Measurements from ENCODE around the gene ADGRG3.
A peak's percentile ranks its signal among the peaks of the same experiment; 100 is the strongest.
"Not testable (repeated sequence)": the region's sequence is repeated elsewhere in the genome, so short reads cannot be mapped to it uniquely, and the experiment has no call there.

Gene ADGRG3

GRCh38 chr16:57667048-57667525 is 1.0 kb upstream of the ADGRG3 start:
- no peak overlapping the region for H3K27ac Mint-ChIP-seq
- no peaks in the 10 kb centered on the region for H3K4me1 Mint-ChIP-seq
- H3K4me3 Mint-ChIP-seq: no peak overlapping the region
- peaks cover 8% of the 10 kb centered on the region for H3K27me3 Mint-ChIP-seq (ENCODE audit: low read depth)
- no peaks in the 10 kb centered on the region for H3K9me3 Mint-ChIP-seq
- no peak for TF ChIP-seq CTCF (IDR thresholded peaks at IDR 0.05; ENCODE audit: unreplicated experiment in 3 of 3)
- no peaks in the 10 kb centered on the region for H3K36me3 Mint-ChIP-seq (ENCODE audit: low read depth)

- Mint-ChIP-seq H3K9me3 (no peaks in the 10 kb centered on the region), H3K27me3 (ENCODE audit: low read depth) (peaks cover 3% of the 10 kb centered on the region), H3K4me3 (no peak overlapping the region), H3K27ac (no peak overlapping the region), H3K4me1 (no peaks in the 10 kb centered on the region), H3K36me3 (ENCODE audit: low read depth) (no peaks in the 10 kb centered on the region)
- TF ChIP-seq CTCF (IDR thresholded peaks at IDR 0.05; ENCODE audit: unreplicated experiment in 3 of 3): no peak
Observed at GRCh38 chr16:57667526-57668262, 412 bp upstream of the ADGRG3 start.

- no peak overlapping the region for H3K27ac Mint-ChIP-seq
- H3K36me3 Mint-ChIP-seq (ENCODE audit: low read depth): no peaks in the 10 kb centered on the region
- H3K4me1 Mint-ChIP-seq: no peaks in the 10 kb centered on the region
- no peaks in the 10 kb centered on the region for H3K9me3 Mint-ChIP-seq
- peaks cover 9% of the 10 kb centered on the region for H3K27me3 Mint-ChIP-seq (ENCODE audit: low read depth)
- H3K4me3 Mint-ChIP-seq: no peak overlapping the region
- TF ChIP-seq CTCF (IDR thresholded peaks at IDR 0.05; ENCODE audit: unreplicated experiment in 3 of 3): no peak
Observed at GRCh38 chr16:57668630-57669475, 747 bp downstream of the ADGRG3 start.

GRCh38 chr16:57669476-57670162 is 1.5 kb downstream of the ADGRG3 start:
- H3K36me3 Mint-ChIP-seq (ENCODE audit: low read depth): no peaks in the 10 kb centered on the region
- H3K27me3 Mint-ChIP-seq (ENCODE audit: low read depth): peaks cover 11% of the 10 kb centered on the region
- H3K27ac Mint-ChIP-seq: peak overlapping the region in 1 of 3 experiments; percentile 26
- no peaks in the 10 kb centered on the region for H3K4me1 Mint-ChIP-seq
- no peak for TF ChIP-seq CTCF (IDR thresholded peaks at IDR 0.05; ENCODE audit: unreplicated experiment in 3 of 3)
- no peak overlapping the region for H3K4me3 Mint-ChIP-seq
- no peaks in the 10 kb centered on the region for H3K9me3 Mint-ChIP-seq

- no peak overlapping the region for H3K27ac Mint-ChIP-seq
Observed at GRCh38 chr16:57670196-57670595, 2.1 kb downstream of the ADGRG3 start.

GRCh38 chr16:57671451-57671850 is 3.3 kb downstream of the ADGRG3 start:
- peaks cover 11% of the 10 kb centered on the region for H3K27me3 Mint-ChIP-seq (ENCODE audit: low read depth)
- not testable (repeated sequence) for H3K27ac Mint-ChIP-seq; H3K36me3 Mint-ChIP-seq (ENCODE audit: low read depth); H3K9me3 Mint-ChIP-seq; H3K4me3 Mint-ChIP-seq; H3K4me1 Mint-ChIP-seq

More at GRCh38 chr16:57670196-57670595, 2.1 kb downstream of the ADGRG3 start:
- H3K36me3 Mint-ChIP-seq (ENCODE audit: low read depth): no peaks in the 10 kb centered on the region
- TF ChIP-seq CTCF (IDR thresholded peaks at IDR 0.05; ENCODE audit: unreplicated experiment in 3 of 3): no peak
- H3K4me3 Mint-ChIP-seq: no peak overlapping the region
- H3K9me3 Mint-ChIP-seq: no peaks in the 10 kb centered on the region
- H3K4me1 Mint-ChIP-seq: no peaks in the 10 kb centered on the region
- H3K27me3 Mint-ChIP-seq (ENCODE audit: low read depth): peaks cover 11% of the 10 kb centered on the region
